ENCODE results near the gene NFRKB. TPM values are rescaled to one million over a fixed set of nuclear protein-coding genes. Genes with fewer than 3 reads are reported as not detected.

The NFRKB gene
- total and polyA plus RNA-seq, 10 of the 15 experiments (the other 5 are each of a cell fraction or from before 2014, with no cell fraction given) = 3.7 to 21.7 (median 14.1) TPM

DNA sequence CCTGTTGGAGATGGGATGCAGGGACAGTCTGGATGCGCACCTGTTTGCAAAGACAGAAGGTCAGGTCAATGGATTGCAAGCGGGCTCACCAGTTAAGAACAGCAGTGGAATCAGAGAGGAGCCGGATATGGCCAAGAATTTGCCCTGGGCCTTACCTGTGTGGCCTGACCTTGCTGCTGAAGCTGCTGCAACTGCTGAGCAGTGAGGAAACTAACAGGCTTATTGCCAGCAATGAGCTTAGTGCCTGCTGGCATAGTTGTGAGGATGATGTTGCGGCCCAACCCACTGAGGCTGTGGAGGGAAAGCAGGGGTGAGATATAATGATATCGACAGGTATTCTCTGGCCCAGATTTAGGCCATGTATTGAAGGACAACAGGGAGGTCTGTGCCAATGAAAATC, 30.6 kb downstream of the NFRKB start (continued):
- TF ChIP-seq IKZF1 (conservative IDR thresholded peaks at IDR 0.05) (no peak), TBL1XR1 (IDR thresholded peaks at IDR 0.05; ENCODE audit: low read depth, low read length) (no peak)

DNA sequence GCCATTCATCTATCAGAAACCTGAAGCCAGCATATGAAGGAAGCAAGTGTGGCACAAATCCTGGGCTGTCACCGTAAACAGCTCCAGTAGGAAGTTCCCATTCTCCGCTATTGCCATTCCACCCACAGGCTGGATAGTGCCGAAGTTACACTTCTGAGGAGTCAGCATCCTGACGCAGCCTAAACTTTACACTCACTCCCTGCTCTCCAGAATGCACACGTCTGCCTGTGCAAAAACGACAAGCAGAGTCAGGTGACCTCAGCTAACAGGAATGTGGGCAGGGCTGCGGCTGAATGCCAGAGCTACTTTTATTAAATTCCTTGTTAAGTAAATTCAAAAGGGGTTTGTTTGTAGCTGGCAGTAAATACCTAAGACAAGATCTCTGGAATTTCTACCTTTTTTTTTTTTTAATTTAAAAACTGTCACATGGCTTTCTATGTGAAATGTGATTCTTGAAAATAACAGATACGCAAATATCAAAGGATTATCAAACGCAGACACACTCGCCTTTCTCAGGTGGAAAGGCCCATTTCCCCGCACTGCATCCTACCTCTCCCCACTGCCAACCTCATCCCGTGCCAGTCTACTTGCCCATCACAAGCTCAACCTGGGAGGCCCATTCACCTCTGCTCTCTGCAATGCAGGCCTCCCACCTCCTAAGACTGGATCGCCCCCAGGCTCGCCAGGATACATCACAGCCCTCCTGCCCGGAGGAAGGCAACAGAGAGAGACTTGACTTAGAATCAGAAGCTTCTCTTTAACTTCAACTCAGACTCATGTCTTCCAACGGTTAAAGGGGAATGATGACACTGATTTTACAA, 33.5 kb downstream of the NFRKB start:
- Histone ChIP-seq H2AFZ (ENCODE audit: control insufficient read depth, low read depth, low read length) (no peak overlapping the region), H3K4me2 (ENCODE audit: control insufficient read depth, insufficient read depth) (no peak overlapping the region), H4K20me1 (ENCODE audit: control insufficient read depth, insufficient read depth) (no peaks in the 10 kb centered on the region), H3K79me2 (ENCODE audit: control insufficient read depth, insufficient read depth, low read length) (no peaks in the 10 kb centered on the region), H3K4me3 (no peak overlapping the region), H3K9me3 (replicated peaks; ENCODE audit: control insufficient read depth, insufficient read depth, low read length) (no peaks in the 10 kb centered on the region), H3K27ac (ENCODE audit: control insufficient read depth, insufficient read depth) (no peak overlapping the region), H3K4me1 (ENCODE audit: control insufficient read depth, insufficient read depth, low read length) (no peaks in the 10 kb centered on the region), H3K27me3 (replicated peaks in 1 of 2; ENCODE audit: control insufficient read depth in 2 of 2, insufficient read depth in 2 of 2, low read length in 1 of 2) (no peaks in the 10 kb centered on the region), H3K36me3 (ENCODE audit: control insufficient read depth in 2 of 2, insufficient read depth in 2 of 2, low read length in 1 of 2) (peaks cover 7 to 11% of the 10 kb centered on the region in 2 experiments; a peak in 3 of 4 replicates), H3K9ac (ENCODE audit: control insufficient read depth, insufficient read depth, low read length) (no peak overlapping the region)
- TF ChIP-seq PML (IDR thresholded peaks at IDR 0.05; ENCODE audit: low read length) (no peak), FOS (IDR thresholded peaks at IDR 0.05; ENCODE audit: borderline replicate concordance, extremely low read depth, insufficient read length) (no peak), RCOR1 (conservative IDR thresholded peaks at IDR 0.05; ENCODE audit: low read depth, low read length) (no peak), TAF1 (IDR thresholded peaks at IDR 0.05; ENCODE audit: borderline replicate concordance, low read depth, low read length) (no peak), ASH2L (IDR thresholded peaks at IDR 0.05; ENCODE audit: borderline replicate concordance, low read depth) (no peak), WRNIP1 (IDR thresholded peaks at IDR 0.05; ENCODE audit: borderline replicate concordance, low read depth, low read length) (no peak), HDAC6 (IDR thresholded peaks at IDR 0.05; ENCODE audit: unreplicated experiment) (no peak)
- TF ChIP-seq, protein P1, sequence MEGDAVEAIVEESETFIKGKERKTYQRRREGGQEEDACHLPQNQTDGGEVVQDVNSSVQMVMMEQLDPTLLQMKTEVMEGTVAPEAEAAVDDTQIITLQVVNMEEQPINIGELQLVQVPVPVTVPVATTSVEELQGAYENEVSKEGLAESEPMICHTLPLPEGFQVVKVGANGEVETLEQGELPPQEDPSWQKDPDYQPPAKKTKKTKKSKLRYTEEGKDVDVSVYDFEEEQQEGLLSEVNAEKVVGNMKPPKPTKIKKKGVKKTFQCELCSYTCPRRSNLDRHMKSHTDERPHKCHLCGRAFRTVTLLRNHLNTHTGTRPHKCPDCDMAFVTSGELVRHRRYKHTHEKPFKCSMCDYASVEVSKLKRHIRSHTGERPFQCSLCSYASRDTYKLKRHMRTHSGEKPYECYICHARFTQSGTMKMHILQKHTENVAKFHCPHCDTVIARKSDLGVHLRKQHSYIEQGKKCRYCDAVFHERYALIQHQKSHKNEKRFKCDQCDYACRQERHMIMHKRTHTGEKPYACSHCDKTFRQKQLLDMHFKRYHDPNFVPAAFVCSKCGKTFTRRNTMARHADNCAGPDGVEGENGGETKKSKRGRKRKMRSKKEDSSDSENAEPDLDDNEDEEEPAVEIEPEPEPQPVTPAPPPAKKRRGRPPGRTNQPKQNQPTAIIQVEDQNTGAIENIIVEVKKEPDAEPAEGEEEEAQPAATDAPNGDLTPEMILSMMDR (IDR thresholded peaks at IDR 0.05 in 2 of 3, conservative IDR thresholded peaks at IDR 0.05 in 1 of 3; ENCODE audit: control insufficient read depth in 2 of 3, extremely low read depth in 1 of 3, insufficient read depth in 1 of 3, low read depth in 3 of 3, low read length in 3 of 3) = no peak
- TF ChIP-seq, protein P2, sequence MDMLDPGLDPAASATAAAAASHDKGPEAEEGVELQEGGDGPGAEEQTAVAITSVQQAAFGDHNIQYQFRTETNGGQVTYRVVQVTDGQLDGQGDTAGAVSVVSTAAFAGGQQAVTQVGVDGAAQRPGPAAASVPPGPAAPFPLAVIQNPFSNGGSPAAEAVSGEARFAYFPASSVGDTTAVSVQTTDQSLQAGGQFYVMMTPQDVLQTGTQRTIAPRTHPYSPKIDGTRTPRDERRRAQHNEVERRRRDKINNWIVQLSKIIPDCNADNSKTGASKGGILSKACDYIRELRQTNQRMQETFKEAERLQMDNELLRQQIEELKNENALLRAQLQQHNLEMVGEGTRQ (IDR thresholded peaks at IDR 0.05; ENCODE audit: borderline replicate concordance, low read depth, low read length) = no peak
- TF ChIP-seq, protein P3, sequence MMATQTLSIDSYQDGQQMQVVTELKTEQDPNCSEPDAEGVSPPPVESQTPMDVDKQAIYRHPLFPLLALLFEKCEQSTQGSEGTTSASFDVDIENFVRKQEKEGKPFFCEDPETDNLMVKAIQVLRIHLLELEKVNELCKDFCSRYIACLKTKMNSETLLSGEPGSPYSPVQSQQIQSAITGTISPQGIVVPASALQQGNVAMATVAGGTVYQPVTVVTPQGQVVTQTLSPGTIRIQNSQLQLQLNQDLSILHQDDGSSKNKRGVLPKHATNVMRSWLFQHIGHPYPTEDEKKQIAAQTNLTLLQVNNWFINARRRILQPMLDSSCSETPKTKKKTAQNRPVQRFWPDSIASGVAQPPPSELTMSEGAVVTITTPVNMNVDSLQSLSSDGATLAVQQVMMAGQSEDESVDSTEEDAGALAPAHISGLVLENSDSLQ (IDR thresholded peaks at IDR 0.05) = no peak
- TF ChIP-seq, protein P4, sequence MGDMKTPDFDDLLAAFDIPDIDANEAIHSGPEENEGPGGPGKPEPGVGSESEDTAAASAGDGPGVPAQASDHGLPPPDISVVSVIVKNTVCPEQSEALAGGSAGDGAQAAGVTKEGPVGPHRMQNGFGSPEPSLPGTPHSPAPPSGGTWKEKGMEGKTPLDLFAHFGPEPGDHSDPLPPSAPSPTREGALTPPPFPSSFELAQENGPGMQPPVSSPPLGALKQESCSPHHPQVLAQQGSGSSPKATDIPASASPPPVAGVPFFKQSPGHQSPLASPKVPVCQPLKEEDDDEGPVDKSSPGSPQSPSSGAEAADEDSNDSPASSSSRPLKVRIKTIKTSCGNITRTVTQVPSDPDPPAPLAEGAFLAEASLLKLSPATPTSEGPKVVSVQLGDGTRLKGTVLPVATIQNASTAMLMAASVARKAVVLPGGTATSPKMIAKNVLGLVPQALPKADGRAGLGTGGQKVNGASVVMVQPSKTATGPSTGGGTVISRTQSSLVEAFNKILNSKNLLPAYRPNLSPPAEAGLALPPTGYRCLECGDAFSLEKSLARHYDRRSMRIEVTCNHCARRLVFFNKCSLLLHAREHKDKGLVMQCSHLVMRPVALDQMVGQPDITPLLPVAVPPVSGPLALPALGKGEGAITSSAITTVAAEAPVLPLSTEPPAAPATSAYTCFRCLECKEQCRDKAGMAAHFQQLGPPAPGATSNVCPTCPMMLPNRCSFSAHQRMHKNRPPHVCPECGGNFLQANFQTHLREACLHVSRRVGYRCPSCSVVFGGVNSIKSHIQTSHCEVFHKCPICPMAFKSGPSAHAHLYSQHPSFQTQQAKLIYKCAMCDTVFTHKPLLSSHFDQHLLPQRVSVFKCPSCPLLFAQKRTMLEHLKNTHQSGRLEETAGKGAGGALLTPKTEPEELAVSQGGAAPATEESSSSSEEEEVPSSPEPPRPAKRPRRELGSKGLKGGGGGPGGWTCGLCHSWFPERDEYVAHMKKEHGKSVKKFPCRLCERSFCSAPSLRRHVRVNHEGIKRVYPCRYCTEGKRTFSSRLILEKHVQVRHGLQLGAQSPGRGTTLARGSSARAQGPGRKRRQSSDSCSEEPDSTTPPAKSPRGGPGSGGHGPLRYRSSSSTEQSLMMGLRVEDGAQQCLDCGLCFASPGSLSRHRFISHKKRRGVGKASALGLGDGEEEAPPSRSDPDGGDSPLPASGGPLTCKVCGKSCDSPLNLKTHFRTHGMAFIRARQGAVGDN (IDR thresholded peaks at IDR 0.05) = no peak
- intact Hi-C loops (cut with micrococcal nuclease; ENCODE audit: unreplicated experiment) (no loop called here), in situ Hi-C loops (cut with MboI) (no loop called here)
- no peak for DNase-seq (ENCODE audit: low read depth, low spot score)
- no TSS peak for BruUV-seq (replicated peaks)
- CTCF ChIA-PET = interaction anchor here (0.7 kb wide), 1 partner anchor 174 kb away, joined by 3 read pairs; no protein-coding TSS in a partner anchor
- WGBS (ENCODE audit: insufficient coverage, insufficient replicate concordance, low lambda C conversion rate, missing lambda C conversion rate) = 97% methylated on average over 16 of the region's 16 CpGs
- no peak for FAIRE-seq
- SMC1A ChIA-PET (ENCODE audit: uncharacterized antibody, unreplicated experiment) = interaction anchor here (0.7 kb wide), 1 partner anchor 123 kb away, joined by 3 read pairs; no protein-coding TSS in a partner anchor
- POLR2A ChIA-PET = no interaction called here
- no peak for ATAC-seq
- RAD21 ChIA-PET (ENCODE audit: unreplicated experiment) = no interaction called here

Data from GM12878 (cell line).